HTR-8/SVneo (cell line): ENCODE results near the gene STARD6.

Source experiments
- DNase-seq: peaks from one replicate; pipeline ENCODE4 v3.0.0; 2011; ENCODE audit warnings: low spot score, mixed read lengths; ENCODE audit not compliant: insufficient read length
- FAIRE-seq: peaks from 2 replicates; lab custom pipeline; 2011; peaks lifted over from hg19 to GRCh38; lab: Jason Lieb, UNC

The STARD6 gene

DNA sequence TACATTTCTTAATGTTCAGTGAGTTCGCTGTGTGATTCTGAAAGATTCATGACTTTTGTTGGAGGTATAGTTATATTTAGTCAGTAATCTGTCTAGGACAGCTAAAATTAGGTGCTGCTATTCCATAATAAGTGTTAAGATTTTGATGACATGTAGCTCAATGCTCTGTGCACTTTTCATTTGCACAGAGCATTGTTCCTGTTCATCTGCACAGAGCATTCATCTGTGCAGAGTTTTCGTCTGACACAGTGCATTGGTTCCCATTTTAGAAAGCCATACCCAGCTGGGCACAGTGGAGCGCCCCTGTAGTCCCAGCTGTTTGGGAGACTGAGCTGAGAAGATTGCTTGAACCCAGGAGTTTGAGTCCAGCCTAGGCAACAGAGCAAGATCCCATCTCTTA, 79.8 kb downstream of the STARD6 start:
- DNase-seq (no peak), FAIRE-seq (no peak)
